H1 (cell line): Measurements from ENCODE around the gene FANCE. TPM values are rescaled to one million over a fixed set of nuclear protein-coding genes. Genes with fewer than 3 reads are reported as not detected.

Experiments
- CTCF ChIA-PET: fragments of 300-600 bp; sonication (Branson Sonifier 250); formaldehyde crosslinking; loops from one replicate; lab custom pipeline; 2021; ENCODE audit not compliant: partially characterized antibody; lab: Charles Lee
- POLR2A ChIA-PET: fragments of 300-600 bp; sonication (Branson Sonifier 250); formaldehyde crosslinking; loops from one replicate; lab custom pipeline; 2021; ENCODE audit warnings: inconsistent platforms; ENCODE audit not compliant: partially characterized antibody; lab: Charles Lee
- DNase-seq, 2 experiments: peaks; one replicate each; pipeline versions ENCODE4 v3.0.0 to v3.0.0-alpha.2; 2010 to 2022; ENCODE audit warnings: low spot score in 2 of 2, low read depth in 1 of 2, mixed read lengths in 1 of 2
- FAIRE-seq: peaks from 2 replicates; lab custom pipeline; 2011; peaks lifted over from hg19 to GRCh38; lab: Jason Lieb, UNC
- H2AFZ ChIP-seq: 2 replicates; pipeline ENCODE4 v1.8.1; 2012; ENCODE audit warnings: low read length, inconsistent platforms
- H2AK5ac ChIP-seq: 2 replicates; pipeline ENCODE4 v1.6.1; 2013; ENCODE audit warnings: low read depth, low read length
- H2BK120ac ChIP-seq: replicated peaks from 2 replicates; pipeline ENCODE3; 2013; ENCODE audit warnings: low read depth, low read length, inconsistent platforms
- H2BK12ac ChIP-seq: 2 replicates; pipeline ENCODE4 v1.6.1; 2013; ENCODE audit warnings: low read depth, low read length
- H2BK15ac ChIP-seq: 2 replicates; pipeline ENCODE4 v1.6.1; 2013; ENCODE audit warnings: low read length
- H2BK20ac ChIP-seq: 2 replicates; pipeline ENCODE4 v1.6.1; 2013; ENCODE audit warnings: low read length
- H2BK5ac ChIP-seq: 2 replicates; pipeline ENCODE4 v1.6.1; 2013; ENCODE audit warnings: low read depth, low read length
- H3K14ac ChIP-seq: 2 replicates; pipeline ENCODE4 v1.6.1; 2013; ENCODE audit warnings: inconsistent platforms; ENCODE audit not compliant: insufficient read length
- H3K18ac ChIP-seq: 2 replicates; pipeline ENCODE4 v1.6.1; 2013; ENCODE audit warnings: low read length; ENCODE audit errors: extremely low read depth
- H3K23ac ChIP-seq: 2 replicates; pipeline ENCODE4 v1.6.1; 2013; ENCODE audit warnings: inconsistent platforms; ENCODE audit not compliant: insufficient read length
- H3K23me2 ChIP-seq: 2 replicates; pipeline ENCODE4 v1.6.1; 2013; ENCODE audit warnings: low read depth, low read length
- H3K27ac ChIP-seq: 2 replicates; pipeline ENCODE4 v1.6.1; 2011; ENCODE audit warnings: low read depth, low read length, inconsistent platforms
- H3K27me3 ChIP-seq, 4 experiments: replicated peaks in 1 of 4; 1 replicate in 1 of 4; 2 replicates in 3 of 4; pipeline versions ENCODE4 v1.6.1 to v1.8.1; 2011 to 2013; ENCODE audit warnings: low read length in 3 of 4, mild to moderate bottlenecking in 3 of 4, inconsistent platforms in 2 of 4, mixed read lengths in 2 of 4, moderate library complexity in 1 of 4; ENCODE audit not compliant: control insufficient read depth in 3 of 4, insufficient read depth in 3 of 4; ENCODE audit errors: extremely low read depth in 1 of 4
- H3K36me3 ChIP-seq, 4 experiments: 2 replicates each; pipeline versions ENCODE4 v1.6.1 to v1.8.1; 2011 to 2013; ENCODE audit warnings: mild to moderate bottlenecking in 4 of 4, low read length in 3 of 4, moderate library complexity in 2 of 4, control low read depth in 1 of 4, inconsistent platforms in 1 of 4; ENCODE audit not compliant: insufficient read depth in 4 of 4, control insufficient read depth in 2 of 4
- H3K4ac ChIP-seq: replicated peaks from 2 replicates; pipeline ENCODE3; 2013; ENCODE audit warnings: low read length, low read depth, mixed read lengths, inconsistent platforms; ENCODE audit not compliant: insufficient read length
- H3K4me1 ChIP-seq, 4 experiments: replicated peaks in 1 of 4; 1 replicate in 1 of 4; 2 replicates in 3 of 4; pipeline versions ENCODE4 v1.6.1 to v1.8.1; 2011 to 2013; ENCODE audit warnings: low read length in 3 of 4, inconsistent platforms in 2 of 4, mixed read lengths in 1 of 4; ENCODE audit not compliant: insufficient read depth in 4 of 4, control insufficient read depth in 3 of 4
- H3K4me2 ChIP-seq, 2 experiments: 2 replicates each; pipeline versions ENCODE4 v1.6.1 to v1.8.1; 2011 to 2013; ENCODE audit warnings: low read depth in 2 of 2, low read length in 2 of 2, control low read depth in 1 of 2, inconsistent platforms in 1 of 2, mild to moderate bottlenecking in 1 of 2; ENCODE audit not compliant: insufficient read depth in 1 of 2
- H3K4me3 ChIP-seq, 4 experiments: fragments of 200-600, 300-600 bp in 1 of 4; sonication (generic), shearing (Covaris generic), sonication (Bioruptor Twin) in 1 of 4; 2 replicates each; pipeline versions ENCODE4 v1.5.1 to v1.8.1; 2011 to 2016; ENCODE audit warnings: low read length in 4 of 4, low read depth in 3 of 4, control low read depth in 2 of 4, inconsistent platforms in 2 of 4, mild to moderate bottlenecking in 2 of 4, mixed read lengths in 1 of 4, moderate library complexity in 1 of 4; ENCODE audit not compliant: insufficient read depth in 2 of 4; ENCODE audit errors: extremely low read depth in 1 of 4
- H3K56ac ChIP-seq: replicated peaks from 2 replicates; pipeline ENCODE3; 2013; ENCODE audit warnings: low read depth, mild to moderate bottlenecking, mixed read lengths, low read length, inconsistent platforms; ENCODE audit not compliant: insufficient read length
- H3K79me1 ChIP-seq: 2 replicates; pipeline ENCODE4 v1.6.1; 2013; ENCODE audit warnings: low read depth, low read length, control low read depth
- H3K79me2 ChIP-seq, 2 experiments: 2 replicates each; pipeline versions ENCODE4 v1.6.1 to v1.8.1; 2012 to 2013; ENCODE audit warnings: low read length in 2 of 2, mild to moderate bottlenecking in 2 of 2, inconsistent platforms in 1 of 2; ENCODE audit not compliant: insufficient read depth in 2 of 2, control insufficient read depth in 1 of 2
- H3K9ac ChIP-seq, 4 experiments: replicated peaks in 1 of 4; 1 replicate in 1 of 4; 2 replicates in 3 of 4; pipeline versions ENCODE4 v1.6.1 to v1.8.1; 2011 to 2013; ENCODE audit warnings: low read depth in 3 of 4, low read length in 3 of 4, control low read depth in 2 of 4, mild to moderate bottlenecking in 2 of 4, moderate library complexity in 2 of 4, inconsistent platforms in 1 of 4; ENCODE audit errors: extremely low read depth in 1 of 4
- H3K9me3 ChIP-seq, 2 experiments: 2 replicates each; pipeline versions ENCODE4 v1.6.1 to v1.8.1; 2012 to 2013; ENCODE audit warnings: mild to moderate bottlenecking in 2 of 2, moderate library complexity in 2 of 2, control low read depth in 1 of 2, inconsistent platforms in 1 of 2, low read depth in 1 of 2, low read length in 1 of 2, mixed read lengths in 1 of 2; ENCODE audit not compliant: insufficient read depth in 2 of 2
- H4K20me1 ChIP-seq, 2 experiments: replicated peaks in 1 of 2; 2 replicates each; pipeline versions ENCODE3 to v1.8.1; 2011 to 2013; ENCODE audit warnings: inconsistent platforms in 2 of 2, low read length in 2 of 2, mild to moderate bottlenecking in 1 of 2; ENCODE audit not compliant: insufficient read depth in 2 of 2, control insufficient read depth in 1 of 2
- H4K5ac ChIP-seq: 2 replicates; pipeline ENCODE4 v1.6.1; 2013; ENCODE audit warnings: low read length, low read depth, mixed read lengths, inconsistent platforms; ENCODE audit not compliant: insufficient read length
- H4K8ac ChIP-seq: 2 replicates; pipeline ENCODE4 v1.8.0; 2013; ENCODE audit warnings: mild to moderate bottlenecking, moderate library complexity, low read length, inconsistent platforms; ENCODE audit not compliant: insufficient read depth; ENCODE audit errors: extremely low read depth
- H4K91ac ChIP-seq: replicated peaks from 2 replicates; pipeline ENCODE3; 2013; ENCODE audit warnings: low read length, mixed read lengths, inconsistent platforms; ENCODE audit not compliant: insufficient read length
- CTBP2 ChIP-seq: IDR thresholded peaks from 2 replicates; pipeline ENCODE4 v1.7.0; 2011; ENCODE audit warnings: borderline replicate concordance, mild to moderate bottlenecking, moderate library complexity, mixed read lengths, low read length; ENCODE audit not compliant: insufficient read depth, insufficient read length
- CTCF ChIP-seq, 3 experiments: IDR thresholded peaks; 1 replicate in 2 of 3; 2 replicates in 1 of 3; pipeline versions ENCODE4 v1.5.1 to v1.6.1; 2011; ENCODE audit warnings: low read length in 3 of 3, mild to moderate bottlenecking in 3 of 3, inconsistent platforms in 2 of 3, low read depth in 1 of 3, moderate library complexity in 1 of 3; ENCODE audit not compliant: insufficient read depth in 1 of 3; ENCODE audit errors: control extremely low read depth in 1 of 3
- E2F6 ChIP-seq: IDR thresholded peaks from 2 replicates; pipeline ENCODE4 v1.6.1; 2012; ENCODE audit warnings: inconsistent platforms
- JUND ChIP-seq: IDR thresholded peaks from 2 replicates; pipeline ENCODE4 v1.6.1; 2011; ENCODE audit warnings: mild to moderate bottlenecking, improper control_type of control experiment, low read length
- KDM1A ChIP-seq: fragments of 200-600, 300-600 bp; sonication (generic); IDR thresholded peaks from 2 replicates; pipeline ENCODE4 v1.7.1; 2016; ENCODE audit warnings: mild to moderate bottlenecking, low read length, borderline replicate concordance
- KDM4A ChIP-seq: IDR thresholded peaks from one replicate; pipeline ENCODE4 v1.7.1; 2012; ENCODE audit warnings: low read depth, mild to moderate bottlenecking, moderate library complexity, low read length, inconsistent platforms; ENCODE audit not compliant: severe bottlenecking
- NRF1 ChIP-seq: IDR thresholded peaks from 2 replicates; pipeline ENCODE4 v1.6.1; 2011; ENCODE audit warnings: mild to moderate bottlenecking, low read depth, low read length, improper control_type of control experiment
- PHF8 ChIP-seq: fragments of 200-600 bp; sonication (generic); conservative IDR thresholded peaks from 2 replicates; pipeline ENCODE4 v1.7.1; 2012; ENCODE audit warnings: low read depth, mild to moderate bottlenecking, inconsistent platforms, low read length, moderate library complexity
- POLR2AphosphoS5 ChIP-seq: IDR thresholded peaks from 2 replicates; pipeline ENCODE4 v1.6.1; 2011; ENCODE audit warnings: low read depth, low read length
- SIX5 ChIP-seq: IDR thresholded peaks from 2 replicates; pipeline ENCODE4 v1.6.1; 2011; ENCODE audit warnings: mild to moderate bottlenecking, low read depth, low read length
- TAF1 ChIP-seq: IDR thresholded peaks from 2 replicates; pipeline ENCODE4 v1.6.1; 2011; ENCODE audit warnings: mild to moderate bottlenecking, low read depth, low read length
- WGBS, 2 experiments: shearing (Covaris generic) in 1 of 2; methylation state at CpG; one replicate each; pipeline versions ENCODE4 v1.1.6 to v1.1.7; 2013 to 2015; ENCODE audit warnings: low lambda C conversion rate in 2 of 2, mixed read lengths in 2 of 2, inconsistent platforms in 1 of 2, low coverage in 1 of 2, missing lambda C conversion rate in 1 of 2; ENCODE audit not compliant: insufficient replicate concordance in 2 of 2, insufficient coverage in 1 of 2, insufficient read length in 1 of 2; ENCODE audit errors: extremely low coverage in 1 of 2, missing lambda C conversion rate in 1 of 2; 5-methylcytosine and 5-hydroxymethylcytosine counted together
- polyA plus RNA-seq, 7 experiments: library from polyadenylated mRNA; depleted of rRNA in 3 of 7; stranded (reverse) in 5 of 7; unstranded in 2 of 7; fragments of >200 nt in 5 of 7; fragments of 200-250 nt in 2 of 7; gene quantifications; 1 replicate in 5 of 7; 2 replicates in 1 of 7; 4 replicates in 1 of 7; pipeline versions ENCODE4 v1.2.1 to v1.2.3, GENCODE V29; 2011 to 2013; ENCODE audit warnings: missing spikeins in 2 of 7, mixed read lengths in 2 of 7
- total RNA-seq: library from RNA; stranded (reverse); fragmentation: NEBNext Ultra II Directional; extraction: Animal tissue kit (Norgen Biotek cat#: 25700); gene quantifications from 2 replicates; pipeline ENCODE4 v1.2.1, GENCODE V29; 2021

The FANCE gene
- total and polyA plus RNA-seq, 2 of the 8 experiments (the other 6 are each of a cell fraction or from before 2014, with no cell fraction given): 16.1 to 17.0 TPM

- Histone ChIP-seq H3K4me1 (peaks cover 6 to 33% (median 19%) of the 10 kb centered on the region in 4 experiments), H2AK5ac (no peak overlapping the region), H3K79me1 (no peaks in the 10 kb centered on the region), H2AFZ (no peak overlapping the region), H3K27ac (no peak overlapping the region), H3K27me3 (peaks cover 0 to 17% (median 6%) of the 10 kb centered on the region in 4 experiments; a peak in 5 of 7 replicates), H2BK120ac (no peak overlapping the region), H2BK15ac (no peak overlapping the region), H4K8ac (no peak overlapping the region), H2BK20ac (no peak overlapping the region), H2BK12ac (no peak overlapping the region), H3K56ac (no peak overlapping the region), H3K36me3 (no peaks in the 10 kb centered on the region), H3K23me2 (no peaks in the 10 kb centered on the region; the same call in 1 of the 2 replicates), H3K9ac (no peak overlapping the region), H2BK5ac (no peak overlapping the region), H4K91ac (no peak overlapping the region), H3K4me2 (no peak overlapping the region), H3K23ac (no peak overlapping the region), H3K4me3 (no peak overlapping the region), H3K79me2 (no peaks in the 10 kb centered on the region), H3K18ac (no peak overlapping the region), H4K5ac (no peak overlapping the region), H4K20me1 (no peaks in the 10 kb centered on the region), H3K9me3 (no peaks in the 10 kb centered on the region), H3K14ac (no peak overlapping the region), H3K4ac (no peak overlapping the region)
- no peak for FAIRE-seq
- WGBS, 2 experiments: 86% methylated on average over 2 of the region's 2 CpGs; no CpG with 5 or more reads in 1 of the 2 experiments
- CTCF ChIA-PET: interaction anchor here (0.6 to 6.6 kb wide), 8 partner anchors 9 to 229 kb away, joined by 3 to 45 read pairs (median 3); no protein-coding TSS in a partner anchor
- POLR2A ChIA-PET: interaction anchor here (0.6 to 37.6 kb wide), 3 partner anchors 10 to 447 kb away, joined by 3 to 1319 read pairs (median 54); partner anchors contain the start of genes RPL10A and TEAD3
- no peak for DNase-seq
- TF ChIP-seq CTCF (IDR thresholded peaks at IDR 0.05; ENCODE audit: control extremely low read depth in 1 of 3, insufficient read depth in 1 of 3, low read depth in 1 of 3, low read length in 3 of 3): no peak
- TF ChIP-seq PHF8: no peak
- no peak for TF ChIP-seq JUND
- TF ChIP-seq KDM1A: no peak
- TF ChIP-seq KDM4A: no peak
- TF ChIP-seq NRF1: no peak
- TF ChIP-seq CTBP2: no peak
- no peak for TF ChIP-seq E2F6
- no peak for TF ChIP-seq POLR2AphosphoS5
- no peak for TF ChIP-seq SIX5
- no peak for TF ChIP-seq TAF1
Measured at GRCh38 chr6:35507221-35507620, 55.1 kb downstream of the FANCE start.
